WERI-Rb-1 (cell line): Measurements from ENCODE around the gene NR1D1.

Experiments used
- DNase-seq: peaks from one replicate; pipeline ENCODE4 v3.0.0-alpha.2; 2020
- H3K27ac ChIP-seq: fragments of 250-450 bp; sonication (Bioruptor Pico); 2 replicates; pipeline ENCODE4 v1.5.1; 2020; ENCODE audit warnings: mild to moderate bottlenecking, moderate library complexity
- H3K27me3 ChIP-seq: fragments of 250-450 bp; sonication (Bioruptor Pico); 2 replicates; pipeline ENCODE4 v1.5.1; 2021; ENCODE audit warnings: mild to moderate bottlenecking, low read depth, moderate library complexity; ENCODE audit not compliant: insufficient read depth, severe bottlenecking
- H3K36me3 ChIP-seq: fragments of 250-450 bp; sonication (Bioruptor Pico); 2 replicates; pipeline ENCODE4 v1.5.1; 2020; ENCODE audit warnings: mild to moderate bottlenecking, moderate library complexity
- H3K4me3 ChIP-seq: 2 replicates; pipeline ENCODE4 v1.5.1; 2011; ENCODE audit warnings: low read depth, mild to moderate bottlenecking, control low read depth, low read length
- H3K9me3 ChIP-seq: fragments of 250-450 bp; sonication (Bioruptor Pico); 2 replicates; pipeline ENCODE4 v1.5.1; 2021; ENCODE audit warnings: mild to moderate bottlenecking, moderate library complexity; ENCODE audit not compliant: severe bottlenecking
- TF ChIP-seq, protein P1 (sequence below): IDR thresholded peaks from 2 replicates; pipeline ENCODE4 v1.5.1; 2011; ENCODE audit warnings: low read depth, mild to moderate bottlenecking, control low read depth, inconsistent platforms, low read length

Gene NR1D1

DNA sequence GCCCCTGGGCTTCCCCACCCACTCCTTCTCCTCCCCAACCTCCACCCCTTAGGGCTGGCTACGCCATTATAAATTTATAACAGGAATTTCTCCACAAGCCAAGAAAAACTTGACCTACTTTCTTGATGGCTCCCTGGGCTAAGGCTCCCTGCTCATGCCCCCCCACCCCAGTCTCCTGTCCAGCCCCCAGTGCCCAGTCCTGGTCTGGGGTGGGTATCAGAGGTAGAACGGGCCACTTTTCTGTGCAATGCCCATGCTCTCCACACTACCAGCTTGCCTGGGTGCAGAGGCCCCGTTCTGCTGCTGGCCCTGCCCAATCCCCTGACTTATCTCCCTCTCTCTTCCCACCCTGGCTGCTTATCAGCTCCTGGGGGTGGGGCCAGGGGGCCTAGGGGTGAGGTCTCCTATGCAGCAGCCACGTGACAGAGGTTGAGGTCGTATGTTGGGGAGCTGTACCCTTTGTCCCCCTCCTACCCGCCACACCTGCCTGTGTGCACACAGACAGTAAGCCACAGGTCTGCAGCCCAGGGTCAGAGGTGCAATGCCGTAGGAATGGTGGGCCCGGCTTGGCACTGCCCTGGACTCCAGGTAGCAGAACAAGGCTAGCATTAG is 27.5 kb downstream of the NR1D1 start:
- H3K27ac ChIP-seq: peak overlapping the region; percentile 13; the same call in 1 of the 2 replicates
- H3K27me3 ChIP-seq: no peaks in the 10 kb centered on the region
- peak; percentile 56 for DNase-seq

DNA sequence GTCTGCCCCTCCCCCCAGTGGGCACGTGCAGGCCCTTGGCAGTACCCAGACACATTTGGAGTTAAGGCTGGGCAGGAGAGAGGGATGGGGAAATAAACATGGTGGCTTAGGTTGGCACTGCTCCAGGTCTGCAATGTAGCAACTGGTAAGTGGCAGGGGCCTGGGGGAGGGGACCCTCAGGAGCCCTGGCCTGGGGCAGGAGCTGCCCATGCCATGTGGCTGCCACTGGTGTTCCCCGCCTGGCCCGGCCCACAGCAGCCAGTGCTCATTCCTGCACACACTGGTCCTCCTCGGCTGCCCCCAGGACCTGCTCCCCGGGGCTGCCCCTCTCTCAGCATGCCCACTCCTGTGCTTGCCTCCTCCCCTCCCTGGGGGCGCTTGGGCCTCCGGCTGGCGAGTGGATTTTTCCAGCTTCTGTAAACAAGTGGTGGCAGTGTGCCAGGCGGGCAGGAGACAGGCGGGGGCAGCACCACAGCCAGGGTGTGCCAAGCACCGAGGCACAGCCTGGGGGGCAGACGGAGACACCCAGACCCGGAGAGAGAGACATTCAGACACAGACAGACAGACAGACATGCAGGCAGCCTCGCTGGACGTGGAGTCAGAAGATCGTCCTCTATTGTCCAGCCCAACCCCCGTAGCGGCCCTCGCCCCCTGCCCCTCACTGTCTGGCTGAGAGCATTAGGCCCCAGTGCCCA is 28.2 kb downstream of the NR1D1 start:
- TF ChIP-seq, protein P1, sequence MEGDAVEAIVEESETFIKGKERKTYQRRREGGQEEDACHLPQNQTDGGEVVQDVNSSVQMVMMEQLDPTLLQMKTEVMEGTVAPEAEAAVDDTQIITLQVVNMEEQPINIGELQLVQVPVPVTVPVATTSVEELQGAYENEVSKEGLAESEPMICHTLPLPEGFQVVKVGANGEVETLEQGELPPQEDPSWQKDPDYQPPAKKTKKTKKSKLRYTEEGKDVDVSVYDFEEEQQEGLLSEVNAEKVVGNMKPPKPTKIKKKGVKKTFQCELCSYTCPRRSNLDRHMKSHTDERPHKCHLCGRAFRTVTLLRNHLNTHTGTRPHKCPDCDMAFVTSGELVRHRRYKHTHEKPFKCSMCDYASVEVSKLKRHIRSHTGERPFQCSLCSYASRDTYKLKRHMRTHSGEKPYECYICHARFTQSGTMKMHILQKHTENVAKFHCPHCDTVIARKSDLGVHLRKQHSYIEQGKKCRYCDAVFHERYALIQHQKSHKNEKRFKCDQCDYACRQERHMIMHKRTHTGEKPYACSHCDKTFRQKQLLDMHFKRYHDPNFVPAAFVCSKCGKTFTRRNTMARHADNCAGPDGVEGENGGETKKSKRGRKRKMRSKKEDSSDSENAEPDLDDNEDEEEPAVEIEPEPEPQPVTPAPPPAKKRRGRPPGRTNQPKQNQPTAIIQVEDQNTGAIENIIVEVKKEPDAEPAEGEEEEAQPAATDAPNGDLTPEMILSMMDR: no peak
- DNase-seq: no peak
- peaks cover 7% of the 10 kb centered on the region for H3K36me3 ChIP-seq
- no peaks in the 10 kb centered on the region for H3K9me3 ChIP-seq
- no peaks in the 10 kb centered on the region for H3K27me3 ChIP-seq
- peak overlapping the region; percentile 13; the same call in 1 of the 2 replicates for H3K27ac ChIP-seq
- H3K4me3 ChIP-seq: no peak overlapping the region

More for the DNA sequence above, 27.5 kb downstream of the NR1D1 start:
- TF ChIP-seq, protein P1: no peak
- Histone ChIP-seq H3K4me3 (no peak overlapping the region), H3K36me3 (peaks cover 9% of the 10 kb centered on the region), H3K9me3 (no peaks in the 10 kb centered on the region)

DNA sequence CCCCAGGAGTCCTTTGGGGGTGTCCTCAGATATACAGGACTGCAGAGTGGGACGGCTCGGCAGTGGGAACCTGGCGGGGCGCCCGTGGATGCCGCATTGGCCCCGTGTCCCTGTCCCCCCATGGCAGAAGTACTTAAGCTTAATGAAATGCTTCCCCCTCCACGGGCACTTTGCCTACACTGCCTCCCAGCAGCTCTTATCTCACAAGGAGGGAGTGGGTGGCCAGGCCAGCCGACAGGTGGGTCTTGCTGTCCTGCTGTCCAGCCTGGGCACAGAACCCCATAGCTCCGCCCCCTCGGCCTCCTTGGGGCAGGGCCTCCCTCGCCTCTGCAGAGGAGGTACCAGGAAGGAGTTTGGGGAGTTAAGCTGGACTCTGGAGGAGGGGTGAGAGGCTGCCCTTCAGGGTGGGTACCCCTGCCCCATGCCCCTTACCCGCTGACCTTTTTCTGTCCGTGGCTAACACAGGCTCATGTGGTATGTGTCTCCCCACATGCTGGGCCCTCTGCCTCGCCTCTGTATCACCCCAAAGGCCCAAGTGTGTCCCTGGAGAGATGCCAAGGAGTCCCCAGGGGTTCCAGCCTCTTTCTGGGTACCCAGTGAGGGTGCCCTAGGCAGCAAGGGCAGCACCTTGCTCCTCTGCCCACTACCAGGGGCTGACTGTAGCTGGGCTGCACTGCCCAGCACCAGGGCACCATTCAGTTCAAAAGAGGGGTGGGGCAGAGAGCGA is 28.9 kb downstream of the NR1D1 start:
- DNase-seq: peak; percentile 58
- Histone ChIP-seq H3K36me3 (peaks cover 7% of the 10 kb centered on the region), H3K27me3 (no peaks in the 10 kb centered on the region), H3K27ac (peak overlapping the region; percentile 43), H3K9me3 (no peaks in the 10 kb centered on the region), H3K4me3 (no peak overlapping the region)
- TF ChIP-seq, protein P1: no peak

DNA sequence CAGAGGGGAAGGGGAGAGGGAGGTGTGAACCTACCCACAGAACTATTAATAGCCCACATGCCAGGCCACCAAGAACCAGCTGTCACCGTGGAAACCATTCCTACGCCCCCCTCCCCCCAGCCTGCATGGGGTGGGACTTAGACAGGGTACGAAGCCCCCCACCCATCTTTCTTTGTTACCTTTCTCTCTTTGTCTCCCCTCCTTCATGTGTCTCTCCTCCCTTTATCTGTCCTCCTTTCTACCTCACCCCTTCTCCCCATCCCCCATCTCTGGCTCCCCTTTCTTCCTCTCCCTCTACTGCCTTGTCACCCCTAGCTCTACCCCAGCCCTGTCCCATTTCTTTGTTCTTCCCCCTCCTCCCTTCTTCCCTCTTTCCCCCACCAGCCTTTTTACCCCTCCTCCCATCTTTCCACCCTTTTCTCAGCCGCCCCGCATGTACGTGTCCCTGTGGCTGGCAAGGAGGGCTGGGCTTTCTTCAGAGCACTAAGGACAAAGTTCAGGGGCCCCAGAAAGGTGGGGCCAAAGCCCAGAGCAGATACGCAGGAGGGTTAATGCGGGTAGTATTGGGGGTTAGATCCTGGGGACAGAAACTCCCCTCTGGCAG is 29.6 kb downstream of the NR1D1 start:
- Histone ChIP-seq H3K36me3 (peaks cover 7% of the 10 kb centered on the region), H3K27ac (peak overlapping the region; percentile 43), H3K9me3 (no peaks in the 10 kb centered on the region), H3K4me3 (no peak overlapping the region), H3K27me3 (no peaks in the 10 kb centered on the region)
- TF ChIP-seq, protein P1: no peak
- no peak for DNase-seq

DNA sequence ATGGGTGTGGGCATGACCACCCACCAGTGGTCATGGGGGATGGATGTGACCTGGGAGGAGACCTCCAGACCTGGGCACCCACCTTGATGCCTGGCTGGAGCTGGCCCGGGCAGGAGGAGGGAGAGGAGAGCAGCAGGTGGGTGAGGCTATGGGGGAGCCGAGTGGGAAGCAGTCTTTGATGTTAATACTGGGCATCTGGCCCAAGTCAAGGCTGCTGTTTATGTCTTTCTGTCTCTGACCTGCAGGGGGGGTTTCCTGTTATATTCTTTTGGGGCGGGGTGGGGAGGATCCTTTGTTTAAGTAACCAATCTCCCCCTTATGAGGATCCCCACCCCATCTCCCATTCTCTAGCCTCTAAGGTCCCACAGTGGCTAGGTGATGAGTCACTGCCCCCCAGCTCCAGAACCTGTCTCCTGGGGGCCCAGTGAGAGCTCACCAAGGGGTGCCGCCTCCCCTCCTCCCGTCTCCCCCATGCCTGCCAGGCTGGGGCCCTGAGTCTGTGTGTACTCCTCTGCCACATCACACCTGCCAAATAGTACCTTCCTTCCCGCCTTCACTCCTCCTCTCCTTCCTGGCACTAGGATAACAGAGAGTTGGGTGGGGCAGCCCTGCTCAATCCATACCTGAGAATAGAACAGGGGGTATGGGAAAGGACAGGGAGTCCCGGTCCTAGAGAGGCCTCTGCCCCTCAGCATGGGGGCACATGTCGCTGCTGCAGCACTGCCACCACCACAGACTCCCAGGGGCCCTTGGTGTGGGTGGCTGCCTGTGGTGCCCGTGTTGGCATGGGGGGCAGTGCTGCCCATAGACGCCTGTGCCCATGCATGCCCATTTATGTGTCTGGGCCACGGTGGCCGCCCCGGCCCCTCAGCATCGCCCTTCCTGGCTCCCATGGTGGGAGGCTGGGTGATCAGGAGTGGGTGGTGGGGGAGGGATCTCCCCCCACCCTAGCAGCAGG is 30.4 kb downstream of the NR1D1 start:
- Histone ChIP-seq H3K27me3 (no peaks in the 10 kb centered on the region), H3K36me3 (peaks cover 7% of the 10 kb centered on the region), H3K27ac (peak overlapping the region; percentile 71), H3K4me3 (no peak overlapping the region), H3K9me3 (no peaks in the 10 kb centered on the region)
- peak; percentile 68 for DNase-seq
- TF ChIP-seq, protein P1: peak; percentile 39
